ENCODE measurements around the gene HUWE1. TPM values are rescaled to one million over a fixed set of nuclear protein-coding genes. Genes with fewer than 3 reads are reported as not detected.

The HUWE1 gene
- total RNA-seq, 2 donors from 2014 or later, result 316 to 325 TPM

DNA sequence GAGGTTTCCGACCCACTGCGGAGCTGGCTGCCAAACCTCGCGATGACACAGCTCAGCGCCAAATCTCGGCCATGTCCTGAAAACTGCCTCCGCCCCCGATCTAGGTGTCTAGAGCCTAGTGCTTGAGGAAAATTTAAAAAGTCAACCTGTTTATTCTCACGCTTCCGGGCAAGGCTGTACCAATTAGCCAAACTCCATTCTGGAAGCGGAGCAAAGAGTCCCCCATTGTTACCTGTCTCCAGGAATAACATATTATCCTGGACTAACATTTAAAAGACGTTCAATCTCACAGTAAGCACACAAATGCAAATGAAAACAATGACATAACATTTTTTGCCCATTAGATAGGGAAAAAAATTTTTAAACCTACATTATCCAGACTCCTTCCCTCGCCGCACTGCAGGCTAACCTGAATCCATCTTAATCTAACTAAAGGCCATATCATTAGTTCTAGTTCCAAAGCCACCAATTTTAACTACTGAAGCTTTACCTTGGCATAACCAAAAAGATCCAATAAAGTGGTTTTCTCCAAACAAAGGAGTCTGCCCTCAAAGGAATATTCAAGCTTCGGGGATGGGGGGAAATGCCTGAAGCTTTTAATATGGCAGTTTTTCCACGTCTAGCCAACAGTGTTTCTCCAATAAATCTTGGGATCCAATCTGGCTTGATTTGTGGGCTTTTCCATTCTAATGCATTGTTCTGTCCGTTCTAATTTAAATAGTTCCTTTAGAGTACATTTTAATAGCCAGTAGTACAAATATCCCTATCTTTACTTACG, 1.9 kb downstream of the HUWE1 start:
- H3K4me1 ChIP-seq (ENCODE audit: control insufficient read depth, insufficient read depth, low read length), result no peaks in the 10 kb centered on the region
- TF ChIP-seq, protein P1, sequence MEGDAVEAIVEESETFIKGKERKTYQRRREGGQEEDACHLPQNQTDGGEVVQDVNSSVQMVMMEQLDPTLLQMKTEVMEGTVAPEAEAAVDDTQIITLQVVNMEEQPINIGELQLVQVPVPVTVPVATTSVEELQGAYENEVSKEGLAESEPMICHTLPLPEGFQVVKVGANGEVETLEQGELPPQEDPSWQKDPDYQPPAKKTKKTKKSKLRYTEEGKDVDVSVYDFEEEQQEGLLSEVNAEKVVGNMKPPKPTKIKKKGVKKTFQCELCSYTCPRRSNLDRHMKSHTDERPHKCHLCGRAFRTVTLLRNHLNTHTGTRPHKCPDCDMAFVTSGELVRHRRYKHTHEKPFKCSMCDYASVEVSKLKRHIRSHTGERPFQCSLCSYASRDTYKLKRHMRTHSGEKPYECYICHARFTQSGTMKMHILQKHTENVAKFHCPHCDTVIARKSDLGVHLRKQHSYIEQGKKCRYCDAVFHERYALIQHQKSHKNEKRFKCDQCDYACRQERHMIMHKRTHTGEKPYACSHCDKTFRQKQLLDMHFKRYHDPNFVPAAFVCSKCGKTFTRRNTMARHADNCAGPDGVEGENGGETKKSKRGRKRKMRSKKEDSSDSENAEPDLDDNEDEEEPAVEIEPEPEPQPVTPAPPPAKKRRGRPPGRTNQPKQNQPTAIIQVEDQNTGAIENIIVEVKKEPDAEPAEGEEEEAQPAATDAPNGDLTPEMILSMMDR (conservative IDR thresholded peaks at IDR 0.05), result no peak
- peak overlapping the region; percentile 94 for H3K4me3 ChIP-seq (ENCODE audit: low read length)
- Mint-ChIP-seq H3K9me3 (peaks cover 63% of the 10 kb centered on the region), H3K36me3 (ENCODE audit: low read depth) (peaks cover 20% of the 10 kb centered on the region), H3K27me3 (ENCODE audit: insufficient read depth) (no peaks in the 10 kb centered on the region), H3K4me3 (peak overlapping the region; percentile 88), H3K4me1 (no peaks in the 10 kb centered on the region), H3K27ac (peak overlapping the region; percentile 92)
- H3K36me3 ChIP-seq (ENCODE audit: control insufficient read depth, insufficient read depth, low read length), result peaks cover 22% of the 10 kb centered on the region
- H3K27me3 ChIP-seq (ENCODE audit: control insufficient read depth, insufficient read depth, low read length, poor library complexity, severe bottlenecking), result no peaks in the 10 kb centered on the region
- no peaks in the 10 kb centered on the region for H3K9me3 ChIP-seq (ENCODE audit: control insufficient read depth, low read length)
- no peak for DNase-seq
- 1 to 6% methylated on average over 2 to 16 of the region's 18 CpGs for WGBS, 2 experiments (ENCODE audit: insufficient coverage in 1 of 2, insufficient read length in 1 of 2)
- H3K9ac ChIP-seq (ENCODE audit: extremely low read depth, low read length, poor library complexity, severe bottlenecking), result peak overlapping the region; percentile 86
- H3K27ac ChIP-seq (ENCODE audit: low read depth, low read length), result peak overlapping the region; percentile 88

DNA sequence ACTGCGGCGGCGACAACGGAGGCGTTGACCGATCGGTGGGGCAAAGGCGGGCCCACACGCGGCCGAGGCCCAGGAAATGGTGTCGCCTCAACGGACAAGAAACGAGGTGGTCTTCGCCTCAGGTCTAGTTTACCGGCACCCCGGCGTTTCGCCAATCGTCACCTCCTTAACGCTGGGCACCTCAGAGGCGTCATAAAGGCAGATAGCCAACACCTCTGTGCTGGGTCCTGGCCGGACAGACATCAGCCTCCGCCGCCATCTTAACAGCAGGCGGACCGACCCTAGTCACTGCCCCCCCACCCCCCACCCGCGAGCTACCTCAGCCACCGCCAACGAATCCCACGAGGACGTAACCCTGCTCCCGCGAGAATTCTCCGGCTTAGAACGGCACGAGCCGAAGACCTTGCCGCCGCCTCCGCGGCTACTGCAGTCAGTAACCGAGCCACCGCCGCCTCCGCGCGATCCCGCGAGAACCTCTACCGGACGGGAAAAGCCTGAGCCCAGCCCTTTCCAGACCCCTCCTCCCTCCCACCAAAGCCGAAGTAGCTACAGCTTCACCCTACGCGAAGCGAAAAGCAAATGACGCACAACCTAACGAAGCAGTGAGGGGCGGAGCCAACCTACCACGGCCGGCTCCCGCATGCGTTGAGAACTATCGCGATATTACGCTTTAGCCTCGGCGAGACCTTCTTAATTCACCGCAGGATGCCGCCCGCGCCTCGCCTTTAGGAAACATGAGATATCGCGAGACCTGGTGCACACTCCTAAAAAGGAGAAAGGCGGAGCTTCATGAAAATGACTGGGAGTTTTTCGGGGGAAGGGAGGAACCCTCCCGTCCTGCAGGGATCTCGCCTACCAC, 2.7 kb downstream of the HUWE1 start:
- Histone ChIP-seq H3K9ac (ENCODE audit: extremely low read depth, low read length, poor library complexity, severe bottlenecking) (peak overlapping the region; percentile 97), H3K27ac (ENCODE audit: low read depth, low read length) (peak overlapping the region; percentile 96), H3K36me3 (ENCODE audit: control insufficient read depth, insufficient read depth, low read length) (peaks cover 27% of the 10 kb centered on the region), H3K4me3 (ENCODE audit: low read length) (peak overlapping the region; percentile 94), H3K27me3 (ENCODE audit: control insufficient read depth, insufficient read depth, low read length, poor library complexity, severe bottlenecking) (no peaks in the 10 kb centered on the region), H3K4me1 (ENCODE audit: control insufficient read depth, insufficient read depth, low read length) (no peaks in the 10 kb centered on the region), H3K9me3 (ENCODE audit: control insufficient read depth, low read length) (no peaks in the 10 kb centered on the region)
- 0% methylated on average over 9 to 75 of the region's 80 CpGs for WGBS, 2 experiments (ENCODE audit: insufficient coverage in 1 of 2, insufficient read length in 1 of 2)
- H3K4me1 Mint-ChIP-seq, result peaks cover 2% of the 10 kb centered on the region
- peaks cover 26% of the 10 kb centered on the region for H3K36me3 Mint-ChIP-seq (ENCODE audit: low read depth)
- peak overlapping the region; percentile 88 for H3K4me3 Mint-ChIP-seq
- peaks cover 57% of the 10 kb centered on the region for H3K9me3 Mint-ChIP-seq
- DNase-seq, result peak; percentile 94
- no peaks in the 10 kb centered on the region for H3K27me3 Mint-ChIP-seq (ENCODE audit: insufficient read depth)
- TF ChIP-seq, protein P1 (conservative IDR thresholded peaks at IDR 0.05), result no peak
- H3K27ac Mint-ChIP-seq, result peak overlapping the region; percentile 98

DNA sequence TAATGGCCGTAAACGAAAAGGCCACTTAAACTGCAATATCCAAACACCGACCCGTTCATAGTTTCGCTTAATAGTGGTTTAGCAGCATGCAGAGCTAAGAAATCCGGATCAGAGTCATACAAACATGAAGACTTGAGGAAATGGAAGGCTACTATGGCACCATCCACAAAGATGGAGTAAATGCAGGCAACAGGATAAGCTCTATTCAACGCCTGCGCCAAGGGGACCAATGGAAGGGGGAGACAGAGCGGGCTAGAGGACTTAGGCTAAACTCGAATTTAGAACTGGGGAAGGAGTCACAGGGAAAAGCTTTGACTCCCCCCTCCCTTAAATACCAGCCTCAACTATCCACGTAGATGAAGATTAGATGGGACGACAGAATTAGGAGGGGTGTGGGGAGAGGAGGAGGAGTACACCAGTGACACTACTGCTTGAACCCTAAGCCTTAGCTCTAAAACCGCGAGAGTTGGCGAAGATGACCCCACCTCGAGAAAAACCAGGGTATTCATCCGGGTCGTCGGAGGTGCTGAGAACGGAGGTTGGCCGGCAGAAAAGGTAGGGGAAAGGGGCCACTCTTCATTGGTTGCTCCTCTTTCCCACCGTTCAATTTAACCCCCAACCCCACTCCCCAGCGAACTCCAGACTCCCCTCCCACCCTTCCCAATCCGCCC, 3.5 kb downstream of the HUWE1 start:
- peak overlapping the region; percentile 98 for H3K27ac Mint-ChIP-seq
- H3K4me3 ChIP-seq (ENCODE audit: low read length), result peak overlapping the region; percentile 91
- no peaks in the 10 kb centered on the region for H3K27me3 Mint-ChIP-seq (ENCODE audit: insufficient read depth)
- peak overlapping the region; percentile 96 for H3K27ac ChIP-seq (ENCODE audit: low read depth, low read length)
- H3K9me3 ChIP-seq (ENCODE audit: control insufficient read depth, low read length), result no peaks in the 10 kb centered on the region
- TF ChIP-seq, protein P1 (conservative IDR thresholded peaks at IDR 0.05), result no peak
- DNase-seq, result peak; percentile 75
- H3K4me1 Mint-ChIP-seq, result peaks cover 8% of the 10 kb centered on the region
- peaks cover 35% of the 10 kb centered on the region for H3K36me3 ChIP-seq (ENCODE audit: control insufficient read depth, insufficient read depth, low read length)
- peaks cover 54% of the 10 kb centered on the region for H3K9me3 Mint-ChIP-seq
- no peaks in the 10 kb centered on the region for H3K4me1 ChIP-seq (ENCODE audit: control insufficient read depth, insufficient read depth, low read length)
- H3K27me3 ChIP-seq (ENCODE audit: control insufficient read depth, insufficient read depth, low read length, poor library complexity, severe bottlenecking), result no peaks in the 10 kb centered on the region
- H3K9ac ChIP-seq (ENCODE audit: extremely low read depth, low read length, poor library complexity, severe bottlenecking), result peak overlapping the region; percentile 97
- 1% methylated on average over 21 of the region's 24 CpGs; no CpG with 5 or more reads in 1 of the 2 experiments for WGBS, 2 experiments (ENCODE audit: insufficient coverage in 1 of 2, insufficient read length in 1 of 2)
- H3K4me3 Mint-ChIP-seq, result peak overlapping the region; percentile 88
- H3K36me3 Mint-ChIP-seq (ENCODE audit: low read depth), result peaks cover 29% of the 10 kb centered on the region
